GOT3 (cell line): ENCODE results near the gene MEF2B.

Experiments used
- DNase-seq: peaks from one replicate; lab custom pipeline; 2025; ENCODE audit warnings: mixed read lengths; lab: John Stamatoyannopoulos, UW

Gene MEF2B

DNA sequence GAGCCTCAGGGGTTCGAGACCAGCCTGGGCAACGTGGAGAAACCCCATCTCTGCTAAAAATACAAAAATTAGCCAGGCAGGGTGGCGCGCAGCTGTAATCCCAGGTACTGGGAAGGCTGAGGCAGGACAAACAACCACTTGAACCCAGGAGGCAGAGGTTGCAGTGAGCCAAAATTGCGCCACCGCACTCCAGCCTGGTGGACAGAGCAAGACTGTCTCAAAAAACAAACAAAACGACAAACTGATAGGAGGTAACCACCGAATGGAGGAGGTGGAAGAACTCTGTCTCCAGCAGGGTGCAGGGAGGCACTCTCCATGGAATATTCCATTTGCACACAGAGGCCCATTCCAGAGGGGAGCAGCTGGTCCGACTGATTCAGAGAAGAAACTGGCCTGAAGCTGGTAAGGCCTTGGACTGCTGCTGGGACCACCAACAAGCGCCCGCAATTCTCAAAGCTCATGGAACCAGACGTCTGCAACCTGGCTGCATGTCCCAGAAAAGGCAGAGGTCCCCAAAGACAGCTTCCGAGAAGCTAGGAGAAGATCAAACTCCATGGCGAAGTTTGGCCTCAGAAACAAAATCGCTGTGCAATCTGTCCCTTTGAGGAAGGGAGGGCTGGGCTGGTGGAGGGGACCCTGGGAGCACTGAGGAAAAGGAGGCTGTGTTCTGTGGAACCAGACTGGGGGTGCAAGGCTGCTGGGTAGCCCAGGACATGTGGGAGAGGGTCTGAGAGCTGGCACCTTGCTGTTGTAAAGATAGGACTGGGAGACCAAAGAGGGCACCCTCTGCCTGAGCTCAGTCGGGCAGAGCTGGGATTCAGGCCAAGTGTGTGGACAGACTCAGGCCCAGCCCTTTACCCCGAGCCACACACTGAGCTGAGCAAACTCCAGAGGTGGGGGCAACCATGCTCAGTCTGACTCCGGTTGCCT, 71.1 kb downstream of the MEF2B start:
- DNase-seq, result no peak

GRCh38 chr19:19098084-19098702, 71.9 kb downstream of the MEF2B start:
- no peak for DNase-seq

- DNase-seq, result no peak
These were observed 73.1 kb downstream of the MEF2B start for GRCh38 chr19:19096641-19097627.

- DNase-seq, result no peak
These were observed 74.4 kb downstream of the MEF2B start for GRCh38 chr19:19095691-19096090.
